ENCODE results near the gene KLHL17.

- TF ChIP-seq POLR2AphosphoS5 (IDR thresholded peaks at IDR 0.05; ENCODE audit: low read length) (no peak), NR2F1 (conservative IDR thresholded peaks at IDR 0.05) (no peak), SUPT20H (IDR thresholded peaks at IDR 0.05; ENCODE audit: borderline replicate concordance, control insufficient read depth, low read depth, low read length) (no peak), POU2F2 (IDR thresholded peaks at IDR 0.05; ENCODE audit: borderline replicate concordance, low read depth, low read length) (no peak), E2F8 (IDR thresholded peaks at IDR 0.05; ENCODE audit: low read depth, partially characterized antibody) (no peak), PBX3 (IDR thresholded peaks at IDR 0.05; ENCODE audit: insufficient replicate concordance, low read depth, low read length) (no peak)
- TF ChIP-seq, protein P1, sequence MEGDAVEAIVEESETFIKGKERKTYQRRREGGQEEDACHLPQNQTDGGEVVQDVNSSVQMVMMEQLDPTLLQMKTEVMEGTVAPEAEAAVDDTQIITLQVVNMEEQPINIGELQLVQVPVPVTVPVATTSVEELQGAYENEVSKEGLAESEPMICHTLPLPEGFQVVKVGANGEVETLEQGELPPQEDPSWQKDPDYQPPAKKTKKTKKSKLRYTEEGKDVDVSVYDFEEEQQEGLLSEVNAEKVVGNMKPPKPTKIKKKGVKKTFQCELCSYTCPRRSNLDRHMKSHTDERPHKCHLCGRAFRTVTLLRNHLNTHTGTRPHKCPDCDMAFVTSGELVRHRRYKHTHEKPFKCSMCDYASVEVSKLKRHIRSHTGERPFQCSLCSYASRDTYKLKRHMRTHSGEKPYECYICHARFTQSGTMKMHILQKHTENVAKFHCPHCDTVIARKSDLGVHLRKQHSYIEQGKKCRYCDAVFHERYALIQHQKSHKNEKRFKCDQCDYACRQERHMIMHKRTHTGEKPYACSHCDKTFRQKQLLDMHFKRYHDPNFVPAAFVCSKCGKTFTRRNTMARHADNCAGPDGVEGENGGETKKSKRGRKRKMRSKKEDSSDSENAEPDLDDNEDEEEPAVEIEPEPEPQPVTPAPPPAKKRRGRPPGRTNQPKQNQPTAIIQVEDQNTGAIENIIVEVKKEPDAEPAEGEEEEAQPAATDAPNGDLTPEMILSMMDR (IDR thresholded peaks at IDR 0.05 in 2 of 3, conservative IDR thresholded peaks at IDR 0.05 in 1 of 3; ENCODE audit: control insufficient read depth in 2 of 3, extremely low read depth in 1 of 3, insufficient read depth in 1 of 3, low read depth in 3 of 3, low read length in 3 of 3): no peak
- TF ChIP-seq, protein P2, sequence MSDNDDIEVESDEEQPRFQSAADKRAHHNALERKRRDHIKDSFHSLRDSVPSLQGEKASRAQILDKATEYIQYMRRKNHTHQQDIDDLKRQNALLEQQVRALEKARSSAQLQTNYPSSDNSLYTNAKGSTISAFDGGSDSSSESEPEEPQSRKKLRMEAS (IDR thresholded peaks at IDR 0.05; ENCODE audit: low read depth, low read length): no peak
Measured at GRCh38 chr1:927234-927633, 33.1 kb upstream of the KLHL17 start.
